ENCODE measurements around the gene ANGEL1. TPM values are rescaled to one million over a fixed set of nuclear protein-coding genes. Genes with fewer than 3 reads are reported as not detected.

ANGEL1 gene
- total RNA-seq, 2 donors from 2014 or later: 26.5 to 44.2 TPM

GRCh38 chr14:76848879-76849278 is 36.2 kb upstream of the ANGEL1 start:
- Histone ChIP-seq H3K27ac (no peak overlapping the region), H3K27me3 (no peaks in the 10 kb centered on the region), H3K4me3 (no peak overlapping the region), H3K9me3 (no peaks in the 10 kb centered on the region), H3K36me3 (replicated peaks in 1 of 2; ENCODE audit: insufficient read depth in 1 of 2, low read depth in 2 of 2) (no peaks in the 10 kb centered on the region), H3K4me1 (peaks cover 12% of the 10 kb centered on the region)
- intact Hi-C loops (cut with DNase I): no loop called here
- WGBS, 2 donors: 79 to 82% methylated on average over 6 of the region's 6 CpGs
- DNase-seq (no peak), ATAC-seq (no peak)
- TF ChIP-seq POLR2A (IDR thresholded peaks at IDR 0.05) (no peak), CTCF (IDR thresholded peaks at IDR 0.05) (peak in 1 of 7 experiments; percentile 7)

GRCh38 chr14:76846331-76847047 is 33.8 kb upstream of the ANGEL1 start:
- ATAC-seq: no peak
- no peaks in the 10 kb centered on the region for H3K9me3 ChIP-seq

GRCh38 chr14:76844223-76844622 is 31.5 kb upstream of the ANGEL1 start:
- ATAC-seq (peak; percentile 99), DNase-seq (peak; percentile 79 to 90 (median 83))
- Histone ChIP-seq H3K9me3 (no peaks in the 10 kb centered on the region), H3K4me3 (no peak overlapping the region), H3K36me3 (replicated peaks in 1 of 2; ENCODE audit: insufficient read depth in 1 of 2, low read depth in 2 of 2) (no peaks in the 10 kb centered on the region), H3K4me1 (peaks cover 14% of the 10 kb centered on the region), H3K27me3 (no peaks in the 10 kb centered on the region), H3K27ac (peak overlapping the region in 3 of 4 donors; percentile 11 to 48 (median 39))
- WGBS, 2 donors: 39 to 61% methylated on average over 9 of the region's 9 CpGs
- intact Hi-C loops (cut with DNase I): no loop called here
- TF ChIP-seq POLR2A (IDR thresholded peaks at IDR 0.05) (peak in 1 of 3 donors; percentile 14), CTCF (IDR thresholded peaks at IDR 0.05) (peak; percentile 8 to 64 (median 43))

More at GRCh38 chr14:76846331-76847047, 33.8 kb upstream of the ANGEL1 start:
- Histone ChIP-seq H3K27ac (no peak overlapping the region), H3K27me3 (no peaks in the 10 kb centered on the region), H3K36me3 (replicated peaks in 1 of 2; ENCODE audit: insufficient read depth in 1 of 2, low read depth in 2 of 2) (no peaks in the 10 kb centered on the region), H3K4me1 (peaks cover 14% of the 10 kb centered on the region), H3K4me3 (no peak overlapping the region)
- no peak for TF ChIP-seq POLR2A (IDR thresholded peaks at IDR 0.05)
- TF ChIP-seq CTCF (IDR thresholded peaks at IDR 0.05): no peak
- WGBS, 2 donors: 87 to 93% methylated on average over 7 of the region's 7 CpGs
- no peak for DNase-seq
- intact Hi-C loops (cut with DNase I): no loop called here

GRCh38 chr14:76842414-76842813 is 29.7 kb upstream of the ANGEL1 start:
- no peaks in the 10 kb centered on the region for H3K9me3 ChIP-seq
- H3K36me3 ChIP-seq (replicated peaks in 1 of 2; ENCODE audit: insufficient read depth in 1 of 2, low read depth in 2 of 2): no peaks in the 10 kb centered on the region
- peaks cover 20% of the 10 kb centered on the region for H3K4me1 ChIP-seq
- ATAC-seq: no peak
- H3K4me3 ChIP-seq: no peak overlapping the region
- no peaks in the 10 kb centered on the region for H3K27me3 ChIP-seq
- intact Hi-C loops (cut with DNase I): no loop called here
- TF ChIP-seq POLR2A (IDR thresholded peaks at IDR 0.05): no peak
- TF ChIP-seq CTCF (IDR thresholded peaks at IDR 0.05): no peak
- no peak for DNase-seq
- no peak overlapping the region for H3K27ac ChIP-seq

DNA sequence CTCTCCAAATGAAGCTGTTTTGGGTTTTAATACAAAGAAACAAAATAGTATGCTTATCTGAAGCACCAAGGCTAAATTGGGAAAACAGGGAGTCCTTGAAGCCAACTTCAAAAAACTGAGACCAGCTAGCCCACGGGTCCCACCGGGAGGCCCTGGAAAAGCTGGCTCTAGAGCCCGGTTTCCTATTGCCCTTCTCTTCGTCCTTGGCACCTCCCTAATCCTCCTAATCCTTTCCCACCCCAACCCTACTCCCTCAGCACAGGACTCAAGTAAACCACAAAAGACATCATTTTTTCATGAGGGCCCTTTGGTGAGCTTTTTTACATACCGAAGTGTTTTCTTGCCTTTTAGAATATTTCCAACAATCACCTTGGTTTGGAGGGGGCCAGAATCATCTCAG is 24.8 kb upstream of the ANGEL1 start:
- no peak for ATAC-seq
- Histone ChIP-seq H3K36me3 (replicated peaks in 1 of 2; ENCODE audit: insufficient read depth in 1 of 2, low read depth in 2 of 2) (no peaks in the 10 kb centered on the region), H3K4me1 (peaks cover 46% of the 10 kb centered on the region), H3K9me3 (no peaks in the 10 kb centered on the region), H3K27me3 (no peaks in the 10 kb centered on the region), H3K4me3 (no peak overlapping the region), H3K27ac (peak overlapping the region in 2 of 4 donors; percentile 30 to 47)
- WGBS, 2 donors: 12 to 22% methylated on average over 5 of the region's 5 CpGs
- intact Hi-C loops (cut with DNase I): no loop called here
- DNase-seq: no peak
- TF ChIP-seq POLR2A (IDR thresholded peaks at IDR 0.05) (no peak), CTCF (IDR thresholded peaks at IDR 0.05) (no peak)

Data from body of pancreas (tissue), 4 donors.